Peyer's patch (tissue), 4 donors: ENCODE results near the gene XPNPEP1. TPM values are rescaled to one million over a fixed set of nuclear protein-coding genes. Genes with fewer than 3 reads are reported as not detected.
A peak's percentile ranks its signal among the peaks of the same experiment; 100 is the strongest.

Source experiments
- DNase-seq, 3 donors: peaks; one replicate each; pipeline ENCODE4 v3.0.0-alpha.2; 2017 to 2019
- H3K27ac ChIP-seq, 4 donors: fragments of 200-600 bp; sonication (generic); one replicate each; pipeline ENCODE4 v1.5.1; 2016 to 2019
- H3K27me3 ChIP-seq, 2 donors: fragments of 200-600 bp; sonication (generic); one replicate each; pipeline ENCODE4 v1.5.1; 2019
- H3K36me3 ChIP-seq, 3 donors: fragments of 200-600 bp; sonication (generic); one replicate each; pipeline ENCODE4 v1.5.1; 2016 to 2019
- H3K4me1 ChIP-seq, 4 donors: fragments of 200-600 bp; sonication (generic); one replicate each; pipeline ENCODE4 v1.5.1; 2016 to 2019
- H3K4me3 ChIP-seq, 4 donors: fragments of 200-600 bp; sonication (generic); 1 replicate in 3 of 4; 2 replicates in 1 of 4; pipeline ENCODE4 v1.5.1; 2016 to 2019; ENCODE audit warnings: mild to moderate bottlenecking in 1 of 4
- H3K9me3 ChIP-seq, 4 donors: fragments of 200-600 bp; sonication (generic); one replicate each; pipeline ENCODE4 v1.5.1; 2016 to 2019; ENCODE audit warnings: mild to moderate bottlenecking in 1 of 4
- CTCF ChIP-seq, 6 experiments: fragments of 450-650 bp in 4 of 6; fragments of 200-600 bp in 2 of 6; sonication (generic) in 1 of 6; IDR thresholded peaks; one replicate each; pipeline ENCODE4 v1.5.1; 2017 to 2019; ENCODE audit warnings: antibody characterized with exemption in 6 of 6, mild to moderate bottlenecking in 3 of 6, moderate library complexity in 1 of 6
- POLR2A ChIP-seq, 2 donors: fragments of 450-650 bp; IDR thresholded peaks; one replicate each; pipeline ENCODE4 v1.5.1; 2017; ENCODE audit warnings: antibody characterized with exemption in 2 of 2, mild to moderate bottlenecking in 2 of 2, moderate library complexity in 2 of 2
- total RNA-seq, 4 donors: library from RNA; depleted of rRNA; stranded (reverse); fragments of >200 nt; gene quantifications; one replicate each; pipeline ENCODE4 v1.1.0, GENCODE V29; 2016

XPNPEP1 gene
- total RNA-seq, 4 donors from 2014 or later, result 148 to 295 (median 263) TPM

- DNase-seq, result no peak
- H3K4me3 ChIP-seq, result no peak overlapping the region
- peaks cover 0 to 80% (median 0%) of the 10 kb centered on the region in 3 donors for H3K36me3 ChIP-seq
- H3K27ac ChIP-seq, result no peak overlapping the region
- H3K4me1 ChIP-seq, result peaks cover 0 to 6% (median 0%) of the 10 kb centered on the region in 4 donors
- H3K27me3 ChIP-seq, result no peaks in the 10 kb centered on the region
- TF ChIP-seq CTCF (IDR thresholded peaks at IDR 0.05) (no peak), POLR2A (IDR thresholded peaks at IDR 0.05) (no peak)
- H3K9me3 ChIP-seq, result no peaks in the 10 kb centered on the region
These were observed 40.9 kb downstream of the XPNPEP1 start for GRCh38 chr10:109882251-109883057.

GRCh38 chr10:109881769-109882057, 41.6 kb downstream of the XPNPEP1 start:
- H3K4me3 ChIP-seq, result no peak overlapping the region
- H3K4me1 ChIP-seq, result peaks cover 0 to 6% (median 0%) of the 10 kb centered on the region in 4 donors
- no peak for TF ChIP-seq POLR2A (IDR thresholded peaks at IDR 0.05)
- no peak for TF ChIP-seq CTCF (IDR thresholded peaks at IDR 0.05)
- H3K36me3 ChIP-seq, result peaks cover 0 to 83% (median 0%) of the 10 kb centered on the region in 3 donors
- H3K9me3 ChIP-seq, result no peaks in the 10 kb centered on the region
- H3K27ac ChIP-seq, result no peak overlapping the region
- no peaks in the 10 kb centered on the region for H3K27me3 ChIP-seq
- no peak for DNase-seq

- no peak for DNase-seq
- no peak for TF ChIP-seq CTCF (IDR thresholded peaks at IDR 0.05)
- no peak for TF ChIP-seq POLR2A (IDR thresholded peaks at IDR 0.05)
- Histone ChIP-seq H3K4me3 (no peak overlapping the region), H3K9me3 (no peaks in the 10 kb centered on the region), H3K4me1 (peaks cover 0 to 6% (median 0%) of the 10 kb centered on the region in 4 donors), H3K27ac (no peak overlapping the region), H3K27me3 (no peaks in the 10 kb centered on the region), H3K36me3 (peaks cover 0 to 87% (median 0%) of the 10 kb centered on the region in 3 donors)
These were observed 42.2 kb downstream of the XPNPEP1 start for GRCh38 chr10:109880886-109881768.

- no peak for DNase-seq
- H3K27ac ChIP-seq, result no peak overlapping the region
- no peaks in the 10 kb centered on the region for H3K9me3 ChIP-seq
- H3K4me3 ChIP-seq, result no peak overlapping the region
- no peaks in the 10 kb centered on the region for H3K27me3 ChIP-seq
- H3K4me1 ChIP-seq, result no peaks in the 10 kb centered on the region
- TF ChIP-seq POLR2A (IDR thresholded peaks at IDR 0.05), result no peak
- no peak for TF ChIP-seq CTCF (IDR thresholded peaks at IDR 0.05)
- peaks cover 0 to 87% (median 0%) of the 10 kb centered on the region in 3 donors for H3K36me3 ChIP-seq
These were observed 45.8 kb downstream of the XPNPEP1 start for GRCh38 chr10:109877546-109877945.

GRCh38 chr10:109875828-109876821, 47.2 kb downstream of the XPNPEP1 start:
- no peak overlapping the region for H3K4me3 ChIP-seq
- TF ChIP-seq CTCF (IDR thresholded peaks at IDR 0.05), result no peak
- no peak for TF ChIP-seq POLR2A (IDR thresholded peaks at IDR 0.05)
- no peak for DNase-seq
- H3K9me3 ChIP-seq, result no peaks in the 10 kb centered on the region
- H3K27me3 ChIP-seq, result no peaks in the 10 kb centered on the region
- peaks cover 0 to 87% (median 0%) of the 10 kb centered on the region in 3 donors for H3K36me3 ChIP-seq
- H3K27ac ChIP-seq, result peak overlapping the region in 1 of 4 donors; percentile 10
- no peaks in the 10 kb centered on the region for H3K4me1 ChIP-seq
